Measurements from ENCODE around the gene HDAC1. TPM values are rescaled to one million over a fixed set of nuclear protein-coding genes. Genes with fewer than 3 reads are reported as not detected.

The HDAC1 gene
- total and polyA plus RNA-seq, 2 of the 13 experiments (the other 11 are each of a cell fraction or from before 2014, with no cell fraction given), result 93.5 to 189 TPM

DNA sequence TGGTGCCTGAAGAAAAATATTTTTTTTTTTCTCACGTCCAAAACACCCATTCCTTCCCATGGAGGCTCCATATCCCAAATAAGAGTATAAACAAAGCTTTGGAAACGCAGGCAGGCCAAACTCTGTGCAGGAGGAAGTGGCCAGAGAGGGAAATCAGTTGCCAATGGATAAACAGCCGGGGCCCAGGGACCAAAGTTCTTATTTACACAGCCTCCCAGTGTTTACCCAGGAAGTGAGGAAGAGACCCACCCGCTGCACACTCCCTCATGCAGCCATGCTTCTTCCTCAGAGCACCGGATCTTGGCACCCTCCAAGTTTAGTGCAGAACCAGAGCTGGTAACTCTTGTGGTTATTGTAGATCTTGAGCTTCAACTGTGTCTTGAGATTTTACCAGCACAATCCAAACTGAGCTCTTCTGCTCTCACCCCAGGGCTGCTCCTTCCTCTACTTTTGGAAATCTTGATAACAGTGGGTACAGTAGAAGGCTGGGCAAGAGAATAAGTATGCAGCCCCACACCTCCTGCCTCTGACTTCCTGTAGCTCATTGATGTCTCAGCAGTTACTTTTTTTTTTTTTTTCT lies 29.9 kb downstream of the HDAC1 start (continued):
- TF ChIP-seq, protein P1, sequence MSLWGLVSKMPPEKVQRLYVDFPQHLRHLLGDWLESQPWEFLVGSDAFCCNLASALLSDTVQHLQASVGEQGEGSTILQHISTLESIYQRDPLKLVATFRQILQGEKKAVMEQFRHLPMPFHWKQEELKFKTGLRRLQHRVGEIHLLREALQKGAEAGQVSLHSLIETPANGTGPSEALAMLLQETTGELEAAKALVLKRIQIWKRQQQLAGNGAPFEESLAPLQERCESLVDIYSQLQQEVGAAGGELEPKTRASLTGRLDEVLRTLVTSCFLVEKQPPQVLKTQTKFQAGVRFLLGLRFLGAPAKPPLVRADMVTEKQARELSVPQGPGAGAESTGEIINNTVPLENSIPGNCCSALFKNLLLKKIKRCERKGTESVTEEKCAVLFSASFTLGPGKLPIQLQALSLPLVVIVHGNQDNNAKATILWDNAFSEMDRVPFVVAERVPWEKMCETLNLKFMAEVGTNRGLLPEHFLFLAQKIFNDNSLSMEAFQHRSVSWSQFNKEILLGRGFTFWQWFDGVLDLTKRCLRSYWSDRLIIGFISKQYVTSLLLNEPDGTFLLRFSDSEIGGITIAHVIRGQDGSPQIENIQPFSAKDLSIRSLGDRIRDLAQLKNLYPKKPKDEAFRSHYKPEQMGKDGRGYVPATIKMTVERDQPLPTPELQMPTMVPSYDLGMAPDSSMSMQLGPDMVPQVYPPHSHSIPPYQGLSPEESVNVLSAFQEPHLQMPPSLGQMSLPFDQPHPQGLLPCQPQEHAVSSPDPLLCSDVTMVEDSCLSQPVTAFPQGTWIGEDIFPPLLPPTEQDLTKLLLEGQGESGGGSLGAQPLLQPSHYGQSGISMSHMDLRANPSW (CRISPR knock-in tag; IDR thresholded peaks at IDR 0.05; ENCODE audit: borderline replicate concordance), result no peak
- TF ChIP-seq KAT2B (IDR thresholded peaks at IDR 0.05; ENCODE audit: borderline replicate concordance, low read depth, low read length) (no peak), HDAC1 (CRISPR knock-in tag; IDR thresholded peaks at IDR 0.05) (peak; percentile 85), TAF1 (CRISPR knock-in tag; IDR thresholded peaks at IDR 0.05) (no peak), YEATS2 (CRISPR knock-in tag; IDR thresholded peaks at IDR 0.05; ENCODE audit: borderline replicate concordance) (peak; percentile 64; the same call in 1 of the 2 replicates), CC2D1A (CRISPR knock-in tag; IDR thresholded peaks at IDR 0.05) (no peak), GABPA (IDR thresholded peaks at IDR 0.05; ENCODE audit: low read depth, low read length) (no peak; the same call in 1 of the 2 replicates), GABPA (CRISPR knock-in tag; IDR thresholded peaks at IDR 0.05; ENCODE audit: low read depth) (peak; percentile 80), NBN (conservative IDR thresholded peaks at IDR 0.05) (no peak), SOX5 (CRISPR knock-in tag; IDR thresholded peaks at IDR 0.05; ENCODE audit: borderline replicate concordance) (peak; percentile 62), ZNF343 (CRISPR knock-in tag; IDR thresholded peaks at IDR 0.05) (no peak), ZNF367 (CRISPR knock-in tag; IDR thresholded peaks at IDR 0.05; ENCODE audit: borderline replicate concordance) (no peak), ZNF619 (CRISPR knock-in tag; IDR thresholded peaks at IDR 0.05) (no peak), ZNF354B (CRISPR knock-in tag; IDR thresholded peaks at IDR 0.05) (no peak), ZSCAN12 (CRISPR knock-in tag; IDR thresholded peaks at IDR 0.05) (0 out of 2 replicates have a peak, but pooled peaks have one; percentile 47), ZNF121 (CRISPR knock-in tag; IDR thresholded peaks at IDR 0.05) (no peak), YEATS4 (CRISPR knock-in tag; IDR thresholded peaks at IDR 0.05; ENCODE audit: borderline replicate concordance) (no peak), FOXK2 (IDR thresholded peaks at IDR 0.05) (no peak), ZNF232 (CRISPR knock-in tag; IDR thresholded peaks at IDR 0.05; ENCODE audit: borderline replicate concordance) (peak; percentile 62; the same call in 1 of the 2 replicates), ZFY (CRISPR knock-in tag; IDR thresholded peaks at IDR 0.05) (peak; percentile 43; the same call in 1 of the 2 replicates), RFX5 (IDR thresholded peaks at IDR 0.05; ENCODE audit: low read depth, low read length) (no peak), RNF219 (CRISPR knock-in tag; IDR thresholded peaks at IDR 0.05) (no peak), AKAP8 (CRISPR knock-in tag; IDR thresholded peaks at IDR 0.05) (no peak), SMAD1 (CRISPR knock-in tag; IDR thresholded peaks at IDR 0.05; ENCODE audit: borderline replicate concordance, low read depth) (no peak), PRMT3 (CRISPR knock-in tag; IDR thresholded peaks at IDR 0.05; ENCODE audit: borderline replicate concordance, low read depth) (no peak)
- TF ChIP-seq, protein P2, sequence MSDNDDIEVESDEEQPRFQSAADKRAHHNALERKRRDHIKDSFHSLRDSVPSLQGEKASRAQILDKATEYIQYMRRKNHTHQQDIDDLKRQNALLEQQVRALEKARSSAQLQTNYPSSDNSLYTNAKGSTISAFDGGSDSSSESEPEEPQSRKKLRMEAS (IDR thresholded peaks at IDR 0.05), result peak; percentile 86
- TF ChIP-seq, protein P3, sequence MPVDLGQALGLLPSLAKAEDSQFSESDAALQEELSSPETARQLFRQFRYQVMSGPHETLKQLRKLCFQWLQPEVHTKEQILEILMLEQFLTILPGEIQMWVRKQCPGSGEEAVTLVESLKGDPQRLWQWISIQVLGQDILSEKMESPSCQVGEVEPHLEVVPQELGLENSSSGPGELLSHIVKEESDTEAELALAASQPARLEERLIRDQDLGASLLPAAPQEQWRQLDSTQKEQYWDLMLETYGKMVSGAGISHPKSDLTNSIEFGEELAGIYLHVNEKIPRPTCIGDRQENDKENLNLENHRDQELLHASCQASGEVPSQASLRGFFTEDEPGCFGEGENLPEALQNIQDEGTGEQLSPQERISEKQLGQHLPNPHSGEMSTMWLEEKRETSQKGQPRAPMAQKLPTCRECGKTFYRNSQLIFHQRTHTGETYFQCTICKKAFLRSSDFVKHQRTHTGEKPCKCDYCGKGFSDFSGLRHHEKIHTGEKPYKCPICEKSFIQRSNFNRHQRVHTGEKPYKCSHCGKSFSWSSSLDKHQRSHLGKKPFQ (CRISPR knock-in tag; IDR thresholded peaks at IDR 0.05; ENCODE audit: insufficient replicate concordance), result peak; percentile 37

Measured in HepG2 (cell line).